GM21825 (cell line): ENCODE measurements around the gene MIA2.
"Not testable (repeated sequence)": the region's sequence is repeated elsewhere in the genome, so short reads cannot be mapped to it uniquely, and the experiment has no call there.

Source experiments
- ATAC-seq: cut with Tn5 transposase; IDR thresholded peaks from one replicate; pipeline ENCODE4 v1.9.1; 2021; ENCODE audit warnings: mild to moderate bottlenecking, moderate library complexity; ENCODE audit not compliant: unreplicated experiment

The MIA2 gene

GRCh38 chr14:39319381-39319780 is 85.7 kb downstream of the MIA2 start:
- ATAC-seq, result no peak

DNA sequence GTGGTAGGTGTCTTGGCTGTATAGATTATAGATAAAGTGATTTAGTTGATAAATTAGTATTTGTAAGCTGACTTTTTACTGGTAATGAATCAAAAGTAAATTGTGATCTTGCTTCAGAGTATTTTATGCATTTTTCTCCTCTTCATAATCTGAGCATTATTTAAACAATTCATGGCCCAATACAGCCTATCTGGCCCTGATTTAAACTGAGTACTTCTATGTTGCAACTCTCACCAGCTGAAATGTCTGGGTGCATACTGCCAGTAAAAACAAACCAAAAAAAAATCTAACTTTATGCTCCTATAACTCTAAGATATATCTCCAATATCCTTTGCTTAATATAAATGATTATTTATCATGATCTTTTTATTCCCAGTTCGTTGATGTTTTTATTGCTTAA is 86.6 kb downstream of the MIA2 start:
- ATAC-seq, result no peak

DNA sequence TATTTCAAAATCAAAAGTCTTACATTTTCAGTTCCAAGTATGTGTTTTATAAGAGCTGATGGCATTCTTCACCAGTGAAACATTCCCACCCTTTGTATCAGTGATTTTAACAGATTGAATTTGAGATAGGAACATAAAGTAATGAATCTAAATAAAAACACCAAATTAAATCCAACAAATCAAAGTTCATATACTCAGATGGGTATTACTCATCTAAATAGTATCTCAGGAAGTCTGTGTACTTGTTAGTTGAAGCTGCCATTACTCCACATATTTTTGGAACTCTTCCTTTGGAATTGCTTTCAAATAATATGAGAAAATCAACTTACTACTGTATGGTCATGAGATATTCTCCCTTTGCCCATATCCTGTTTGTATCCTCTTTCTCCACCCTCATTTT is 89.1 kb downstream of the MIA2 start:
- no peak for ATAC-seq

GRCh38 chr14:39324097-39324496 is 90.4 kb downstream of the MIA2 start:
- no peak for ATAC-seq

- no peak for ATAC-seq
Measured at GRCh38 chr14:39339003-39339402, 105.3 kb downstream of the MIA2 start.

DNA sequence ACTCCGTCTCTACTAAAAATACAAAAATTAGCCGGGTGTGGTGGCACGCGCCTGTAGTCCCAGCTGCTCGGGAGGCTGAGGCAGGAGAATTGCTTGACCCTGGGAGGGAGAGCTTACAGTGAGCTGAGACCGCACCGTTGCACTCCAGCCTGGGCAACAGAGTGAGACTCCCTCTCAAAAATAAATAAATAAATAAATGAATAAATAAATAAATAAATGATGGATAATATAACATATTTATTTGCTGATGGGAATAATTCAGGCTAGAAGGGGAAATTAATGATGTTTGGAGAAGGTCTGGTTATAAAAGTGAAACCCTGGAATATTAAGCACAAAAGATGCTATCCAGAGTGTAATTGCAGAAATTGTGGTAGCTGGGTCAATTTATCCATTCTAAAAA is 107.4 kb downstream of the MIA2 start:
- ATAC-seq, result not testable (repeated sequence)

DNA sequence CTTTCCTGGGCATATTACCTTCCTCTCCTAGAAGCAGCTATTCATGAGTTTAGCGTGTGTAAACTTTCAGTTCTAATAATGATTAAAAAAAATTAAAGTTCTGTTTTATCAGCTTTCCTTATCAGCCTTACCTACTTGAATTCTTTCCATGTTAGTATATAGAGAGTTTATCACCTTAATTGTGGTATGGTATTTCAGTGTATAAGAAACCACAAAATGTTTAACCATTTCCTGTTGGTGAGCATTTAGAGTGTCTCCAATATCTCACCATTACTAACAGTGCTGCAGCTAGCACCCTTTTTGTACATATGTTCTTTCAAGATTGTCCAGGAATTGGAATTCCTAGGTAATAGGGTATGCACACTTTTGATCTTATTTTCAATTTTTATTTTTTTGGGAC is 109.1 kb downstream of the MIA2 start:
- no peak for ATAC-seq

GRCh38 chr14:39343614-39344013 is 109.9 kb downstream of the MIA2 start:
- no peak for ATAC-seq

- ATAC-seq, result no peak
Measured at GRCh38 chr14:39350866-39351265, 117.2 kb downstream of the MIA2 start.

- no peak for ATAC-seq
Measured at GRCh38 chr14:39351708-39352107, 118.0 kb downstream of the MIA2 start.

DNA sequence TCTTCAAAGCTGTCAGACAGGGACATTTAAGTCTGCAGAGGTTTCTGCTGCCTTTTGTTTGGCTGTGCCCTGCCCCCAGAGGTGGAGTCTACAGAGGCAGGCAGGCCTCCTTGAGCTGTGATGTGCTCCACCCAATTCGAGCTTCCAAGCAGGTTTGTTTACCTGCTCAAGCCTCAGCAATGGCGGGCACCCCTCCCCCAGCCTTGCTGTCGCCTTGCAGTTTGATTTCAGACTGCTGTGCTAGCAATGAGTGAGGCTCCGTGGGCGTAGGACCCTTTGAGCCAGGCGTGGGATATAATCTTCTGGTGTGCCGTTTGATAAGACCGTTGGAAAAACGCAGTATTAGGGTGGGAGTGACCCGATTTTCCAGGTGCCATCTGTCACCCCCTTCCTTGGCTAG is 125.4 kb downstream of the MIA2 start:
- ATAC-seq, result not testable (repeated sequence)

- no peak for ATAC-seq
Measured at GRCh38 chr14:39360316-39360715, 126.6 kb downstream of the MIA2 start.

DNA sequence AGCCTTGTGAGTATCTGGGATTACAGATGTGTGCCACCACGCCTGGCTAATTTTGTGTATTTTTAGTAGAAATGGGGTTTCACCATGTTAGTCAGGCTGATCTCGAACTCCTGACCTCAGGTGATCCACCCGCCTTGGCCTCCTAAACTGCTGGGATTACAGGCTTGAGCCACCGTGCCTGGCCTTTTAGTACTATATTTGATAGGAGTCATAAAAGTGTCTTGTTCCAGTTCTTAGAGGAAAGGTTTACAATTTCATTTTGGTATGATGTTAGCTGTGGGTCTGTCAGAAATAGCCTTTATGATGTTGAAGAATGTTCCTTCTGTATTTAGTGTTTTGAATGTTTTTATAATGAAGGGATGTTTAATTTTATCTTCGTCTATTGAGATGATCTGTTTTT is 127.8 kb downstream of the MIA2 start:
- not testable (repeated sequence) for ATAC-seq

GRCh38 chr14:39364509-39364908 is 130.8 kb downstream of the MIA2 start:
- ATAC-seq, result no peak

DNA sequence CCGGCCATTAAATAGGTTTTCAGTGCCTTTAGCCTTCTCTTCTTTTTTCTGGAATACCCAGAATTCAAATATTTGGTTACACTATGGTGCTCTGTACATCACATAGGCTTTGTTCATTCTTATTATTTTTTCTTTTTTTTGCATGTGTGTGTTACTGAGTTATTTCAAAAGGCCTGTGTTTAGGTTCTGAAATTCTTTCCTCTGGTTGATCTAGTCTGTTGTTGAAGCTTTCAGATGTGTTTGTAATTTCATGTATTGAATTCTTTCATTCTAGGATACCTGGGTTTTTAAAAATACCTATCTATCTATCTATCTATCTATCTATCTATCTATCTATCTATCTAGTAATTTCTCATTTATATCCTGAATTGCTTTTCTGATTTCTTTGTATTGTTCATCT is 131.6 kb downstream of the MIA2 start:
- ATAC-seq, result no peak

DNA sequence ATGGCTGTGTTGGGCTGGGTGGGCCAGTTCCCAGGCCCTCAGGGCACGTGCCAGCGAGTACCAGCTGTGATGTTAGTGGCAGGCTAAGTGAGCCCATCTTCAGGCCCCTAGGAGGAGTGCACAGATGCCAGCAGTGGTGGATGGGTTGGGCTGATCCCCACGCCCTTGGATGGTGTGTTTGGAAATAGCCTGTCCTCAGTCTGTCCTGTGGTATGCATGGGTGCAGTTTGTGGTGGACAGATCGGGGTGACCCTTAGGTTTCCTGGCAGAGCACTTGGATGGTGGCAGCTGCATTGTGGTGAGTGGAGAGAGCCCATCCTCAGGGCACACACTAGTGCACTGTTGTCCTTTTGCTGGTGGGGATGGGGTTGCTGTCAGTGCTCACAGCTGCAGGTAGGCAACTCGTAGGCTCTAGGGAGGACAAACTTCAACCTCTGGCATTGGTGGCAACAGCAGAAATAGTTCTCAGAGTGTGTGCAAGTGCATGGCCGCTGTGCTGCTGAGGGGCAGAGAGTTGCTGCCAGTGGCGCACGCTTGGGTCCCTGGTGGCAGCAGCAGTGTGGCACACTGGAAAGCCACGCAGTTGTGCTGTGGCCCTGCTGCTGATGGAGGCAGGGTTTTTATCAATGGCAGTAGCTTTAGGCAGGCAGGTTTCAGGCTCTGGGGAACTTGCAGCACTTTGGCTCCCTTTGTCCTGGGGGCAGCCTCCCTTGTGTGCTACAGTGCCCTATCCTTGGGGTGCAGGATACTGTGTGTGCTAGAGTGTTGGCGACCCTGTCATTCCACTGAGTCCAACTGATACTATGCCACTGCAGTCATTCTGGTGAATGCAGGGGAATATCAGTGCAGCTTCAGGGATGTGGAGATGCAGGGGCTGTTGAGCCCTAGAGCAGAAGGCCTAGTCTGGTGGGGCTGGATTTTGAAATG is 133.0 kb downstream of the MIA2 start:
- ATAC-seq, result no peak

- no peak for ATAC-seq
Measured at GRCh38 chr14:39367387-39367751, 133.7 kb downstream of the MIA2 start.

GRCh38 chr14:39368261-39368959 is 134.7 kb downstream of the MIA2 start:
- no peak for ATAC-seq

DNA sequence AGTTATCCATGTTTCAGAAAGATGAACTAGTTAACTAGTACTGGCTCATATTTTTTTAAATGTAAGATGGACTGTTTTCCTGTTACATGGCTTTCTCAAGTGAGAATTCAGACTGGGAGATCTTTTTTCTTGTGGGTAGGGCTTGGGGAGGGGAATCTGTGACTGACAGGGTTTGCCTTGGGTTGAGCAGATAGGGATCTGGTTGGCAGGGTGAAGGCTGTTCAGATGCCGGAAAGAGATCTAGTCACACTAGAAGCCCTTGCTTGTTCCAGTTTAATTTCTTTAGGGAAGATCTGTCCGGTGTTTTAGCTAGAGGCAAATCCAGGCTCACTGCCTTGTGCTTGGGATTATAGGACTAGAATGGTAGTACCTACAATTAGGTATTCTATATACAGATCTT is 135.3 kb downstream of the MIA2 start:
- no peak for ATAC-seq

- no peak for ATAC-seq
Measured at GRCh38 chr14:39370415-39370814, 136.7 kb downstream of the MIA2 start.

GRCh38 chr14:39372656-39373055 is 138.9 kb downstream of the MIA2 start:
- ATAC-seq, result no peak

- no peak for ATAC-seq
Measured at GRCh38 chr14:39374851-39375250, 141.1 kb downstream of the MIA2 start.
